BE2C (cell line): ENCODE results near the gene PTPRN2.

ENCODE experiments used
- DNase-seq: peaks from one replicate; pipeline ENCODE4 v3.0.0-alpha.2; 2020
- H3K27me3 ChIP-seq: fragments of 250-450 bp; sonication (Bioruptor Pico); 2 replicates; pipeline ENCODE4 v1.5.1; 2020; ENCODE audit warnings: mild to moderate bottlenecking
- H3K36me3 ChIP-seq: fragments of 250-450 bp; sonication (Bioruptor Pico); 2 replicates; pipeline ENCODE4 v1.5.1; 2020; ENCODE audit warnings: mild to moderate bottlenecking
- H3K4me1 ChIP-seq: fragments of 250-450 bp; sonication (Bioruptor Pico); 2 replicates; pipeline ENCODE4 v1.5.1; 2020
- H3K4me3 ChIP-seq: 2 replicates; pipeline ENCODE4 v1.5.1; 2011; ENCODE audit warnings: low read depth, low read length
- H3K9me3 ChIP-seq: fragments of 250-450 bp; sonication (Bioruptor Pico); 2 replicates; pipeline ENCODE4 v1.5.1; 2020
- TF ChIP-seq, protein P1 (sequence below): IDR thresholded peaks from 2 replicates; pipeline ENCODE4 v1.5.1; 2012; ENCODE audit warnings: mild to moderate bottlenecking, low read depth, low read length

PTPRN2 gene

DNA sequence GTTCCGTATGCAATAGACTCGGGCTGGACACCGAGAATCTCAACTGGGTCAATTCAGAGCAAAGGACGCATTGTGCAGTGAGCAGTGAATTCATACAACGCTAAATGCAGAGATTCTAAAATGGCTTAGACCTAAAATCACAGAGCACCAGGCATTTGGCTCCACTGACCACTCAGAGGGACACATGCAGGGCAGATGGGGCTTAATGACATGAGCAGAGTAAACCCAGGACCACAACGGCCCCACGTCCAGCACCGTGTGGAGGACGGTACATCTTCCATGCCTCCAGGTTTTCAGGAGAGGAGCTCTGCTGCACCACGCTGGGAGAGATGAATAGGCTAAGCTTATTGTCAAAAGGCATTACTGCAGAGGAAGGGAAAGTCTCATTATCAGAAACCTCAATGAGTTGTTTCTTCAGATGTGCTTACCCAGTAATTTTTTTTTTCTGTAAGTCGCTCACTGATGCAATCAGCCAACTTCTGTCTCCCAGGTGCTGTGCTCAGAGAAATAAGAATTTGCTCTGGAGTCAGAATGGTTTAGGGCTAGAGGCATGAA, 555.0 kb downstream of the PTPRN2 start:
- H3K4me3 ChIP-seq, result no peak overlapping the region
- no peaks in the 10 kb centered on the region for H3K27me3 ChIP-seq
- TF ChIP-seq, protein P1, sequence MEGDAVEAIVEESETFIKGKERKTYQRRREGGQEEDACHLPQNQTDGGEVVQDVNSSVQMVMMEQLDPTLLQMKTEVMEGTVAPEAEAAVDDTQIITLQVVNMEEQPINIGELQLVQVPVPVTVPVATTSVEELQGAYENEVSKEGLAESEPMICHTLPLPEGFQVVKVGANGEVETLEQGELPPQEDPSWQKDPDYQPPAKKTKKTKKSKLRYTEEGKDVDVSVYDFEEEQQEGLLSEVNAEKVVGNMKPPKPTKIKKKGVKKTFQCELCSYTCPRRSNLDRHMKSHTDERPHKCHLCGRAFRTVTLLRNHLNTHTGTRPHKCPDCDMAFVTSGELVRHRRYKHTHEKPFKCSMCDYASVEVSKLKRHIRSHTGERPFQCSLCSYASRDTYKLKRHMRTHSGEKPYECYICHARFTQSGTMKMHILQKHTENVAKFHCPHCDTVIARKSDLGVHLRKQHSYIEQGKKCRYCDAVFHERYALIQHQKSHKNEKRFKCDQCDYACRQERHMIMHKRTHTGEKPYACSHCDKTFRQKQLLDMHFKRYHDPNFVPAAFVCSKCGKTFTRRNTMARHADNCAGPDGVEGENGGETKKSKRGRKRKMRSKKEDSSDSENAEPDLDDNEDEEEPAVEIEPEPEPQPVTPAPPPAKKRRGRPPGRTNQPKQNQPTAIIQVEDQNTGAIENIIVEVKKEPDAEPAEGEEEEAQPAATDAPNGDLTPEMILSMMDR, result no peak
- H3K9me3 ChIP-seq, result no peaks in the 10 kb centered on the region
- no peak for DNase-seq
- H3K36me3 ChIP-seq, result no peaks in the 10 kb centered on the region
- H3K4me1 ChIP-seq, result no peaks in the 10 kb centered on the region

DNA sequence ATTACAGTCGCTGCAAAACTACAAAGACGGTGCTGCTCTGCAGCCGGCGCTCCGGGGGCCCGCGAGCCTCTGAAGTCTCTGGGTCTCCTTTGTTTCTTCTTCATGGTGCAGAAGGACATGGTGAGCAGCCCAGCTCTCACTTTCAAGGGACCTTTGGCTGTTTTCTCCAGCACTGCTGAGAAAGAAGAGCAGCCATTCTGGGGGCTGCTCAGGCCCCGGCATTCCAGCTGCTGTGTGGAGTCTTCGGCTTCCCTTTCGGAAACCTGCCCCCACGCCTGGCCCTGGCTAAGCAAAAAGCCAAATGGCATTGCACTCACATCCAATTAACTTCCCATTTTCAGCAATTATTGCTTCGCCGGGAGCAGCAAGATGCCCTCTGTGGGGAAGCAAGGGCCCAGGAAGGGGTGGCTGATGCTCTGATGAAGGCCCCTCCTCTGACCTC, 555.7 kb downstream of the PTPRN2 start:
- no peak overlapping the region for H3K4me3 ChIP-seq
- TF ChIP-seq, protein P1, result no peak
- H3K27me3 ChIP-seq, result no peaks in the 10 kb centered on the region
- no peaks in the 10 kb centered on the region for H3K36me3 ChIP-seq
- no peaks in the 10 kb centered on the region for H3K4me1 ChIP-seq
- H3K9me3 ChIP-seq, result no peaks in the 10 kb centered on the region
- no peak for DNase-seq

DNA sequence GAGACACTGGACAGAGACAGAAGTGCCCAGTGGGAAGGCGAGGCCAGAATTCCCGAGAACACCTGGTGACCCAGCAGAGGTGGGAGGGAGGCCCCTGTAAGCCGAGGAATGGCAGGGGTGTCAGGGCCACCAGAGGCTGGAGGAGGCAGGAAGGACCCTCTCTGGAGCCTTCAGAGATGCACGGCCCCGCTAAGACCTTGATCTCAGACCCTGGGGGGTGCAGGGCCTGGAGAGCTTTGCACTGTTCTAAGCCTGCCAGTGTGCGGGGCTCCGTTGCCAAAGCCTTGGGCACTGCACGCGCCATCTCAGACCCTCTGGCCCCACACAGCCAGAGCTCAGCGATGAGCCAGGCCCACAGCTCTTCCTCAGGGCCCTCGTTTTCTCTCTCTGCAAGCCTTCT, 557.1 kb downstream of the PTPRN2 start:
- Histone ChIP-seq H3K9me3 (no peaks in the 10 kb centered on the region), H3K36me3 (no peaks in the 10 kb centered on the region), H3K27me3 (no peaks in the 10 kb centered on the region), H3K4me1 (no peaks in the 10 kb centered on the region), H3K4me3 (no peak overlapping the region)
- no peak for DNase-seq
- TF ChIP-seq, protein P1, result no peak

DNA sequence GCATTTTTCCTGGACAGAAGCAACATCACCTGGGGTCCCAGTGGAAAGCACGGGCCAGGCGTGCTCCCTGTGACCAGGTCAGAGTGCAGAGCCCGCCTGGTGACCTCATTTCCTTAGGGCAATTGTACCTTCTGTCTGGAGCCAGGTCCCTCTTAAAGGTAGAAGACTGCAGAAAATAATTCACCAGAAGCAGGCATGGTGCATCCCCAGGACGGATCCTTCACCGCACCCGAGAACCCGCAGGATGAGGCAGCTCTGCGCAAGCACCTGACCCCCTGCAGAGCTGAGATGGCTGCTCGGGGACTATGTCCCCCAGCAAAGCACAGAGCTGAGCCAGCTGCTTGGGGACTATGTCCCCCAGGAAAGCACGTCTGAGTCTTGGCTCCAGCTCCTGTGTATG, 557.6 kb downstream of the PTPRN2 start:
- Histone ChIP-seq H3K4me3 (no peak overlapping the region), H3K27me3 (no peaks in the 10 kb centered on the region), H3K36me3 (no peaks in the 10 kb centered on the region), H3K4me1 (no peaks in the 10 kb centered on the region), H3K9me3 (no peaks in the 10 kb centered on the region)
- TF ChIP-seq, protein P1, result no peak
- no peak for DNase-seq

DNA sequence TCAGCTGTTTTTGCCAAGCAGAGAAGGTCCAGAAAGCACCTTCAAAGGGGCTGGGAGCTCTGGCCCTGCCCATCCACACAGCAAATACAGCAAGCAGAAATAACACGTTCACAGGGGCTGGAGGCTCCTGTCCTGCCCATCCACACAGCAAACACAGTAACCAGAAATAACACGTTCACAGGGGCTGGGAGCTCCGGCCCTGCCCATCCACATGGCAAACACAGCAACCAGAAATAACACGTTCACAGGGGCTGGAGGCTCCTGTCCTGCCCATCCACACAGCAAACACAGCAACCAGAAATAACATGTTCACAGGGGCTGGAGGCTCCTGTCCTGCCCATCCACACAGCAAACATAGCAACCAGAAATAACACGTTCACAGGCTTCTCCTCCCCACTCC, 558.1 kb downstream of the PTPRN2 start:
- no peak for DNase-seq
- Histone ChIP-seq H3K36me3 (no peaks in the 10 kb centered on the region), H3K27me3 (no peaks in the 10 kb centered on the region), H3K9me3 (no peaks in the 10 kb centered on the region), H3K4me3 (no peak overlapping the region), H3K4me1 (no peaks in the 10 kb centered on the region)
- TF ChIP-seq, protein P1, result no peak

DNA sequence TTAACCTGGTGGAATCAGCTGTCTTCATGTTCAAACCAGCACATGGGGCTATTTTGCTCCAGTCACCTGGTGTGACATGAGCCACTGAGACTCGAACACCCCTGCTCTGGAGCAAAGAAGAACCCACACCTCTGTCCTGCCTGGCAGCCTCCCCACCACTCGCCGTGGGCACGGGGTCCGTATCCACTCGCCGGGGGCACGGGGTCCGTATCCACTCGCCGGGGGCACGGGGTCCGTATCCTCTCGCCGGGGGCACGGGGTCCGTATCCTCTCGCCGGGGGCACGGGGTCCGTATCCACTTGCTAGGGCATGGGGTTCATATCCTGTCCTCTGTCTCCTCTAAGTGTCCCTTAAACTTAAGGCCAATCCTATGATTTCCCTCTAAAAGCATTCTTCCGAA, 558.7 kb downstream of the PTPRN2 start:
- Histone ChIP-seq H3K4me3 (no peak overlapping the region), H3K36me3 (no peaks in the 10 kb centered on the region), H3K4me1 (no peaks in the 10 kb centered on the region), H3K27me3 (no peaks in the 10 kb centered on the region), H3K9me3 (no peaks in the 10 kb centered on the region)
- TF ChIP-seq, protein P1, result no peak
- DNase-seq, result no peak
